Parietal lobe (tissue), 1 donor: ENCODE measurements around the gene VRK1. TPM values are rescaled to one million over a fixed set of nuclear protein-coding genes. Genes with fewer than 3 reads are reported as not detected.

ENCODE experiments used
- total RNA-seq: library from RNA; depleted of rRNA; stranded (reverse); fragments of >200 nt; gene quantifications from one replicate; pipeline ENCODE4 v1.2.3, GENCODE V29; 2014

Gene VRK1, protein sequence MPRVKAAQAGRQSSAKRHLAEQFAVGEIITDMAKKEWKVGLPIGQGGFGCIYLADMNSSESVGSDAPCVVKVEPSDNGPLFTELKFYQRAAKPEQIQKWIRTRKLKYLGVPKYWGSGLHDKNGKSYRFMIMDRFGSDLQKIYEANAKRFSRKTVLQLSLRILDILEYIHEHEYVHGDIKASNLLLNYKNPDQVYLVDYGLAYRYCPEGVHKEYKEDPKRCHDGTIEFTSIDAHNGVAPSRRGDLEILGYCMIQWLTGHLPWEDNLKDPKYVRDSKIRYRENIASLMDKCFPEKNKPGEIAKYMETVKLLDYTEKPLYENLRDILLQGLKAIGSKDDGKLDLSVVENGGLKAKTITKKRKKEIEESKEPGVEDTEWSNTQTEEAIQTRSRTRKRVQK
- 53.5 TPM for total RNA-seq

DNA sequence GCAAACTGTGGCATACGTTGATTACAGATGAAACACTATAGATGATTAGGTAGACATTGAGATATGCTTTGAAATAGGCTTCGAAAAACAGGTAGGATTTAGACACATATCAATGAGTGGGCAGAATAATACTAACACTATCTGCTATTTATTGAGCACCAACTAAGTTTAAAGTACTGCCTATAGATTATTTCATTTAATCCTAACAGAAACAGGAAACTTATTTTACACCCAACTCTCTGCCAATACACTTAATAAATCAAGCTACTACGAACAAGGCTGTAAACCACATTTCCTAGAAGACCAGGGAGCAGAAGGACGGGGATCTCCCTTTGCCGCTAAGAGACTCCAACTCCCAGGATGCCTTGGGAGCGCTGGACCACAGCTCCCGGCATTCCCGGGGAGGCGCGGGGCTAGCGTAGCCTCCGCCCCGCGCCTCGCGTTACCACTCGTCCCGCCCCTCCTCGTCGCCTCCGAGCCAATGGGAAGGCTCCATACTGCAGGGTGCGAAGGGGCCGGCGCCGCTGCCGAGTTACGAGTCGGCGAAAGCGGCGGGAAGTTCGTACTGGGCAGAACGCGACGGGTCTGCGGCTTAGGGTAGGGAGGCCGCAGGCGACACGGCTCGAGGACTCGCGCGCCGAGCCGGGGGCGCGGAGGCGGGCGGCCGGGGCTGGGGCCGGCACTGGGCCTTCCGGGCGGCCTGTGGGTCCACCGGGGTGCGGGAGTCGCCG is at the start of gene VRK1:
Gene VRK1, plus strand, starts transcription at position 532 of the 731 bp plus-strand sequence. CDS start 36,090 bp downstream, outside the sequence.

